ENCODE data around the gene GRK3.

GRK3 gene

DNA sequence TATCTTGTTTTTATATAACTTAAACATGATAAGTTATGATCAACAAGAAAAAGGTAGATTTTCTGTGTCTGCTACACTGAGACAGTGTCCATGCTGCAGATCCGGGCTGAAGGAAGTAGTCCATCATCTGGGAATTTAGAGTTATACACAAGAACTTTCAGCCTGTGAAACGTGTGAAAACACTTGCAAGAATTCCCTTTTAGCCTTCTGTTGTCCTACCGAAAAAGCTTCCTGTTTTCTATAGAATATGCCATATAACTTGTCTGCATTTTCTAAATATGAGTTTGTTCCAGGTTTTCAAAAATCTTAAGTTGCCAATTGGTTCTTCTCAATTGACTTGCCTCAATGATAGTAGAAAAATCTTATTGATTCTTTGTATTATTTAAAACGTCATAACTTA is 113.2 kb downstream of the GRK3 start:
- TF ChIP-seq, protein P1, sequence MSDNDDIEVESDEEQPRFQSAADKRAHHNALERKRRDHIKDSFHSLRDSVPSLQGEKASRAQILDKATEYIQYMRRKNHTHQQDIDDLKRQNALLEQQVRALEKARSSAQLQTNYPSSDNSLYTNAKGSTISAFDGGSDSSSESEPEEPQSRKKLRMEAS (IDR thresholded peaks at IDR 0.05; ENCODE audit: low read depth, low read length): no peak
- TF ChIP-seq, protein P2, sequence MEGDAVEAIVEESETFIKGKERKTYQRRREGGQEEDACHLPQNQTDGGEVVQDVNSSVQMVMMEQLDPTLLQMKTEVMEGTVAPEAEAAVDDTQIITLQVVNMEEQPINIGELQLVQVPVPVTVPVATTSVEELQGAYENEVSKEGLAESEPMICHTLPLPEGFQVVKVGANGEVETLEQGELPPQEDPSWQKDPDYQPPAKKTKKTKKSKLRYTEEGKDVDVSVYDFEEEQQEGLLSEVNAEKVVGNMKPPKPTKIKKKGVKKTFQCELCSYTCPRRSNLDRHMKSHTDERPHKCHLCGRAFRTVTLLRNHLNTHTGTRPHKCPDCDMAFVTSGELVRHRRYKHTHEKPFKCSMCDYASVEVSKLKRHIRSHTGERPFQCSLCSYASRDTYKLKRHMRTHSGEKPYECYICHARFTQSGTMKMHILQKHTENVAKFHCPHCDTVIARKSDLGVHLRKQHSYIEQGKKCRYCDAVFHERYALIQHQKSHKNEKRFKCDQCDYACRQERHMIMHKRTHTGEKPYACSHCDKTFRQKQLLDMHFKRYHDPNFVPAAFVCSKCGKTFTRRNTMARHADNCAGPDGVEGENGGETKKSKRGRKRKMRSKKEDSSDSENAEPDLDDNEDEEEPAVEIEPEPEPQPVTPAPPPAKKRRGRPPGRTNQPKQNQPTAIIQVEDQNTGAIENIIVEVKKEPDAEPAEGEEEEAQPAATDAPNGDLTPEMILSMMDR (IDR thresholded peaks at IDR 0.05; ENCODE audit: low read depth, low read length): no peak
- TF ChIP-seq POLR2A (IDR thresholded peaks at IDR 0.05; ENCODE audit: extremely low read depth, insufficient read length): no peak
- no peak for TF ChIP-seq MYC (IDR thresholded peaks at IDR 0.05; ENCODE audit: low read depth, low read length)
- no peak for DNase-seq (ENCODE audit: low read depth)

DNA sequence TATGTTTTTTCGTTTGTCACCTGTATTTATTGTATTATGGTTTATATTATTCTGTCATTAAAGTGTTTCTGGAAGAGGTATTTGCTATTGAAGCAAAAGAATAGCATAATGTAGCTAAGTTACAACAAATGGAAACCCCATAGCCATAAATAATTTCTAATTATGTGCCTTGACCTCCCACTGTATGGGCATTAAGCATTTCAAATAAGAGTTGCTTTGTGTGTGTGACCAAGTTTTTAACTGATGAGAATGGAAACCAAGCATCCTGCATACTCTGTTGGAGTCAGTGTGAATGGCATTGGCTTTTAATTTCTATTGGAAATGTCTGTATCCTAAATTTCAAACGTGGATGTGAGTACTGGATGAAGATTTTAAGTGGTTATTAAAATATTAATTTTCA is 115.6 kb downstream of the GRK3 start:
- TF ChIP-seq, protein P1 (IDR thresholded peaks at IDR 0.05; ENCODE audit: low read depth, low read length): no peak
- TF ChIP-seq, protein P2 (IDR thresholded peaks at IDR 0.05; ENCODE audit: low read depth, low read length): no peak
- no peak for TF ChIP-seq MYC (IDR thresholded peaks at IDR 0.05; ENCODE audit: low read depth, low read length)
- TF ChIP-seq POLR2A (IDR thresholded peaks at IDR 0.05; ENCODE audit: extremely low read depth, insufficient read length): no peak

More for the DNA sequence above, 113.2 kb downstream of the GRK3 start:
- H3K4me3 ChIP-seq (ENCODE audit: low read depth, low read length): no peak overlapping the region

DNA sequence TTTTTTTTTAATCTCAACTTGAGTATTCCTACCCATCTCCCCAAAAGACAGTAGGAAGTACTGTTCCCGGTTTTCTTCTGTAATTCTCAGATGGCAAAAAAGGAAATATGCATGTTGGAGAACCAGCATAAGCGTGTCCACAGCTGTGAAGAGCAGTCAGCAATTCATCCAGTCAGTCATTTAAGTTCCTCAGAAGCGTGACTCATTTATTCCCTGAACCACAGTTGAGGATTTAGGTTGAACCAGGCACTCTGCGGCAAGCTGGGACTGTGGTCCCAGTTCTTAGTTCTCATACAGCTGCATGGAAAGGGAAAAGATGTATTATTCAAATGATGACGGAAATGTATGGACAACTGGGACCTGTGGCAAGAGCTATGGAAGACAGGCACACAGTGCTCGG is 116.5 kb downstream of the GRK3 start:
- H3K4me3 ChIP-seq (ENCODE audit: low read depth, low read length): no peak overlapping the region
- TF ChIP-seq MYC (IDR thresholded peaks at IDR 0.05; ENCODE audit: low read depth, low read length): no peak
- TF ChIP-seq POLR2A (IDR thresholded peaks at IDR 0.05; ENCODE audit: extremely low read depth, insufficient read length): no peak
- TF ChIP-seq, protein P1 (IDR thresholded peaks at IDR 0.05; ENCODE audit: low read depth, low read length): no peak
- TF ChIP-seq, protein P2 (IDR thresholded peaks at IDR 0.05; ENCODE audit: low read depth, low read length): no peak
- no peak for DNase-seq (ENCODE audit: low read depth)

More for the DNA sequence above, 115.6 kb downstream of the GRK3 start:
- no peak for DNase-seq (ENCODE audit: low read depth)
- no peak overlapping the region for H3K4me3 ChIP-seq (ENCODE audit: low read depth, low read length)

DNA sequence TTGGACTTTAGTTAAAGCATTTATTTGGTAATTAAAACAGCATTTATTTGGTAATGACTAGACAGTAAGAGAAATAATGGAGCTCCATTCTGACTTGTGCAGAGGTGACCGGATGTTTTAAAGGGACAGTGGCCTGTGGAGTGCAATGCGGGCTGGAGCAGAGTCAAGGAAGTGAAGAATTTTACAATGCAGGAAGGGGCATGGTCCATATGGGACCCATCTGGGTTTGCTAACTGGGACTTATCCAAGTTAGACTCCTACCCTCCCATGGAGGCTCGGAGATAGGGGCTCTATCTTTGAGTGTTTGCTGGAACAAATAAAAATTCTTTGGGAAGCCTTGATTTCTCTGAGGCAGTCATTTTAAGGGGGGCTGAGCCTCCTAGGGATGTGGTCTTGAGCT is 117.6 kb downstream of the GRK3 start:
- DNase-seq (ENCODE audit: low read depth): no peak
- H3K4me3 ChIP-seq (ENCODE audit: low read depth, low read length): no peak overlapping the region
- TF ChIP-seq, protein P2 (IDR thresholded peaks at IDR 0.05; ENCODE audit: low read depth, low read length): no peak
- TF ChIP-seq, protein P1 (IDR thresholded peaks at IDR 0.05; ENCODE audit: low read depth, low read length): no peak
- TF ChIP-seq MYC (IDR thresholded peaks at IDR 0.05; ENCODE audit: low read depth, low read length): no peak
- no peak for TF ChIP-seq POLR2A (IDR thresholded peaks at IDR 0.05; ENCODE audit: extremely low read depth, insufficient read length)

DNA sequence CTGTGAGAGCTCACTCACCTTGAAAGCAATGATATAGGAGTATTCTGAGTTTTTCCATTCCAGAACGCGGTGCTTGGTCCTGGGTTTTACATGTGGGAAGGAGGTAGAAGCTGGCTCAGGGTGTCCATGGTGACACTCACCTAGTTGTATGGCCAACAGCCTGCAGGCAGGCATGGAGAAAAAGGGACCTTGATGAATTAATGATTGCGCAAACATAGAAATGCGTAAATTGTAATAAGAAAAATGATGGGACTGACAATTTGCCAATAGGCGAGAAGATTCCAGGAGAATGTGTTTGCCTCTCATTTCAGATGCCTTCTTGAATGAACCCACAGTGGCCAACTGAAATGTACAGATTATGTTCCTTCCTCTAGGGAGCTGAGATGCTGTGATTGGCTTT is 124.2 kb downstream of the GRK3 start:
- DNase-seq (ENCODE audit: low read depth): no peak

More for the DNA sequence above, 124.2 kb downstream of the GRK3 start:
- TF ChIP-seq, protein P2 (IDR thresholded peaks at IDR 0.05; ENCODE audit: low read depth, low read length): no peak
- no peak overlapping the region for H3K4me3 ChIP-seq (ENCODE audit: low read depth, low read length)
